Left lung (tissue), 10 donors: Measurements from ENCODE around the gene TMEM11. TPM values are rescaled to one million over a fixed set of nuclear protein-coding genes. Genes with fewer than 3 reads are reported as not detected.

ENCODE experiments used
- ATAC-seq: fragments of 200-7000 bp; cut with Tn5 transposase; one replicate; pipeline ENCODE4 v1.9.1; 2020; ENCODE audit warnings: moderate library complexity
- DNase-seq, 4 donors: peaks; one replicate each; pipeline ENCODE4 v3.0.0-alpha.2; 2013 to 2020
- H3K27ac ChIP-seq, 2 donors: fragments of 200-600 bp; sonication (generic) in 1 of 2; one replicate each; pipeline versions ENCODE4 v1.5.0 to v1.8.0; 2020 to 2021
- H3K27me3 ChIP-seq, 2 donors: fragments of 200-600 bp; sonication (generic) in 1 of 2; one replicate each; pipeline versions ENCODE4 v1.5.0 to v1.8.0; 2020 to 2021
- H3K36me3 ChIP-seq, 2 donors: fragments of 200-600 bp; sonication (generic) in 1 of 2; one replicate each; pipeline versions ENCODE4 v1.5.0 to v1.8.0; 2020 to 2021
- H3K4me1 ChIP-seq, 2 donors: fragments of 200-600 bp; one replicate each; pipeline ENCODE4 v1.8.0; 2021
- H3K4me3 ChIP-seq, 2 donors: fragments of 200-600 bp; sonication (generic) in 1 of 2; one replicate each; pipeline versions ENCODE4 v1.5.0 to v1.8.0; 2020 to 2021; ENCODE audit warnings: mild to moderate bottlenecking in 1 of 2
- H3K9me3 ChIP-seq, 2 donors: fragments of 200-600 bp; sonication (generic) in 1 of 2; one replicate each; pipeline versions ENCODE4 v1.5.0 to v1.8.0; 2020 to 2021
- intact Hi-C, 2 donors: fragments of 100-400 bp; cut with DNase I; formaldehyde crosslinking; loops; one replicate each; pipeline versions ENCODE4 v1.11.2 to v1.14.2; 2022
- polyA plus RNA-seq, 6 donors: library from polyadenylated mRNA; unstranded; fragments of 120-200 nt; gene quantifications; one replicate each; pipeline ENCODE4 v1.2.1, GENCODE V29; 2013; ENCODE audit not compliant: insufficient read length in 6 of 6
- total RNA-seq, 2 donors: library from RNA; stranded (reverse); fragmentation: NEBNext Ultra II Directional; extraction: Animal tissue kit (Norgen Biotek cat#: 25700); gene quantifications; one replicate each; pipeline ENCODE4 v1.2.1, GENCODE V29; 2021
- TF ChIP-seq, protein P1 (sequence below), 2 donors: fragments of 200-600 bp; sonication (generic) in 1 of 2; IDR thresholded peaks; one replicate each; pipeline versions ENCODE4 v1.5.0 to v1.8.0; 2021; ENCODE audit warnings: antibody characterized with exemption in 2 of 2
- donor health status: DM: no; HTN: yes; CAD: no.
- donor health status: DM: no; HTN: no; CAD: no.

The TMEM11 gene
- total and polyA plus RNA-seq, 8 donors, result 17.1 to 25.1 (median 19.5) TPM

DNA sequence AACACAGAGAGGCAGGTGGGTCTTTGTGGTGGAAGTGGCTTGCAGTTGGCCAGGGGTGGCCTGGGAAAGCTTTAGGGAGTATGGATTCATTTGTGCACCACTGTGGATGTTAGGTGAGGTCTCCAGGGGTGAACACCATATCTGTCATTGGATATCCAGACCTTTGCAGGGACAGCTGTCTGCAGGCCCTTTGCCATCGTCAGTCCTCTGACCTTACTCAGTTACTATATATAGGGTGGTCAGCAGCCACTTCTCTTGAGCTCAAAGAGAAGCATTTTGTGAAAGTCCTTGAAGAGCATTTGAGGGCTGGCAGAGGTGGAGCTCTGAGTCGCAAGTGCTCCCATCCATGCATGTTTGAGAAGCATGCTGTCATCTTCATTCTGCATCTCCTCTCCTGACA is 40.4 kb downstream of the TMEM11 start:
- ATAC-seq (no peak), DNase-seq (no peak)
- Histone ChIP-seq H3K27ac (no peak overlapping the region), H3K4me1 (peaks cover 6 to 15% of the 10 kb centered on the region in 2 donors), H3K27me3 (no peaks in the 10 kb centered on the region), H3K36me3 (peaks cover 0 to 48% of the 10 kb centered on the region in 2 donors), H3K4me3 (no peak overlapping the region), H3K9me3 (no peaks in the 10 kb centered on the region)
- TF ChIP-seq, protein P1, sequence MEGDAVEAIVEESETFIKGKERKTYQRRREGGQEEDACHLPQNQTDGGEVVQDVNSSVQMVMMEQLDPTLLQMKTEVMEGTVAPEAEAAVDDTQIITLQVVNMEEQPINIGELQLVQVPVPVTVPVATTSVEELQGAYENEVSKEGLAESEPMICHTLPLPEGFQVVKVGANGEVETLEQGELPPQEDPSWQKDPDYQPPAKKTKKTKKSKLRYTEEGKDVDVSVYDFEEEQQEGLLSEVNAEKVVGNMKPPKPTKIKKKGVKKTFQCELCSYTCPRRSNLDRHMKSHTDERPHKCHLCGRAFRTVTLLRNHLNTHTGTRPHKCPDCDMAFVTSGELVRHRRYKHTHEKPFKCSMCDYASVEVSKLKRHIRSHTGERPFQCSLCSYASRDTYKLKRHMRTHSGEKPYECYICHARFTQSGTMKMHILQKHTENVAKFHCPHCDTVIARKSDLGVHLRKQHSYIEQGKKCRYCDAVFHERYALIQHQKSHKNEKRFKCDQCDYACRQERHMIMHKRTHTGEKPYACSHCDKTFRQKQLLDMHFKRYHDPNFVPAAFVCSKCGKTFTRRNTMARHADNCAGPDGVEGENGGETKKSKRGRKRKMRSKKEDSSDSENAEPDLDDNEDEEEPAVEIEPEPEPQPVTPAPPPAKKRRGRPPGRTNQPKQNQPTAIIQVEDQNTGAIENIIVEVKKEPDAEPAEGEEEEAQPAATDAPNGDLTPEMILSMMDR (IDR thresholded peaks at IDR 0.05), result no peak
- intact Hi-C loops, result no loop called here

- H3K4me3 ChIP-seq, result no peak overlapping the region
- no peak overlapping the region for H3K27ac ChIP-seq
- H3K36me3 ChIP-seq, result peaks cover 0 to 41% of the 10 kb centered on the region in 2 donors
- ATAC-seq, result no peak
- intact Hi-C loops, result no loop called here
- TF ChIP-seq, protein P1 (IDR thresholded peaks at IDR 0.05), result no peak
- peaks cover 6 to 15% of the 10 kb centered on the region in 2 donors for H3K4me1 ChIP-seq
- H3K27me3 ChIP-seq, result no peaks in the 10 kb centered on the region
- DNase-seq, result no peak
- H3K9me3 ChIP-seq, result no peaks in the 10 kb centered on the region
Measured at GRCh38 chr17:21172846-21173245, 41.1 kb downstream of the TMEM11 start.

DNA sequence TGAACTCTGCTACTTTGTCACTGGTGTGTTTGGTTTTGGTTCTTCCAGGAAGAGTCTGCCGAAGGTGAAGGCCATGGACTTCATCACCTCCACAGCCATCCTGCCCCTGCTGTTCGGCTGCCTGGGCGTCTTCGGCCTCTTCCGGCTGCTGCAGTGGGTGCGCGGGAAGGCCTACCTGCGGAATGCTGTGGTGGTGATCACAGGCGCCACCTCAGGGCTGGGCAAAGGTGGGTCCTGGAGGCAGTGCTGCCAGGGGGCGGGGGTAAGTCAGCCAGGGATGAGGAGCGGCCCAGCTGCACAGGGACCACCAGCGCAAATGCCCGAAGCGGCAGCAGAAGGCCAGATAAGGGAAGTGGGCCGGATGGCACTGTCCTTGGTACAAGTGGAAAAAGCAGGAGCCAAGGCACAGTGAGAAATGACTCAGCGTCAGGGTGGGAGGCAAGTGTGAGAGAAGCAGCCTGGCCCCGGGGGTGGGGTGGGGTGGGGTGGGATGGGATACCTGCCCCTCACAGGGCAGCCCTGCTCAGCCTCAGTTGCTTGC is 41.9 kb downstream of the TMEM11 start:
- Histone ChIP-seq H3K27me3 (no peaks in the 10 kb centered on the region), H3K9me3 (no peaks in the 10 kb centered on the region), H3K36me3 (peaks cover 0 to 38% of the 10 kb centered on the region in 2 donors), H3K4me1 (peaks cover 6 to 15% of the 10 kb centered on the region in 2 donors), H3K27ac (no peak overlapping the region), H3K4me3 (no peak overlapping the region)
- TF ChIP-seq, protein P1 (IDR thresholded peaks at IDR 0.05), result no peak
- intact Hi-C loops, result no loop called here
- ATAC-seq (no peak), DNase-seq (no peak)

DNA sequence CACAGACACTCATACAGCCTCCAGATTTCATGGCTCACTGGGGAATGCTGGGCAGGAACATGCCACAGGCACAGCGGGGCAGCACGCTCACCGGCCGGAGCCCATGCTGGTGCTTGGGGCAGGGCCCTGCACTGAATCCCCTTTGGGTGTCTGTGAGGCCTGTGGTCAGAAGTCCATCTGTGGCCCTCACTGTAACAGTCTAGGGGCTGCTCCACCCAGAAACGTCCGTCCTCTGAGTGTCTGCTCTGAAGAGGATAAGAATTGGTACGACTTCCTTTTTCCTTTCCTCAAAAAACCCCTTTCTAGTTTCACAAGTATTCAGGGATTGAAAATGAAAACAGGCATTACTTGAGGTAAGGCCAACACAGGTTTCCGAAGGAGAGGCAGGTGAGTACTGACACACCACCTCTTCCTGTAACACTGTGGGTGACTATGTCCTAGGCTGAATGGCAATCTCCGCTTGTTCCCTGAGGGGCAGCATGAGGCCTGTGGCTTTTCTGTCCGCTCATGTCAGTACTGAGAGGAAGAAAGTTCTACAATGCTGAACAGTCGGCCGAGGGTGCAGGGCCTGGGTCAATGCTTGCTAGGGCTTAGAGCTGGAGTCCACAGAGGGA is 42.5 kb downstream of the TMEM11 start:
- DNase-seq, result no peak
- no peak for ATAC-seq

GRCh38 chr17:21170809-21171208 is 43.2 kb downstream of the TMEM11 start:
- no peak overlapping the region for H3K27ac ChIP-seq
- no peak overlapping the region for H3K4me3 ChIP-seq
- intact Hi-C loops, result no loop called here
- DNase-seq (no peak), ATAC-seq (no peak)
- peaks cover 0 to 38% of the 10 kb centered on the region in 2 donors for H3K36me3 ChIP-seq
- TF ChIP-seq, protein P1 (IDR thresholded peaks at IDR 0.05), result no peak
- H3K27me3 ChIP-seq, result no peaks in the 10 kb centered on the region
- H3K4me1 ChIP-seq, result peaks cover 6 to 23% of the 10 kb centered on the region in 2 donors
- H3K9me3 ChIP-seq, result no peaks in the 10 kb centered on the region

More for the DNA sequence above, 42.5 kb downstream of the TMEM11 start:
- H3K9me3 ChIP-seq, result no peaks in the 10 kb centered on the region
- H3K27me3 ChIP-seq, result no peaks in the 10 kb centered on the region
- H3K36me3 ChIP-seq, result peaks cover 0 to 38% of the 10 kb centered on the region in 2 donors
- no peak overlapping the region for H3K27ac ChIP-seq
- H3K4me1 ChIP-seq, result peaks cover 6 to 17% of the 10 kb centered on the region in 2 donors
- intact Hi-C loops, result no loop called here
- TF ChIP-seq, protein P1 (IDR thresholded peaks at IDR 0.05), result no peak
- H3K4me3 ChIP-seq, result no peak overlapping the region
